Umbilical cord (tissue), 2 donors: ENCODE measurements around the gene NSUN4. TPM values are rescaled to one million over a fixed set of nuclear protein-coding genes. Genes with fewer than 3 reads are reported as not detected.
"Not testable (repeated sequence)": the region's sequence is repeated elsewhere in the genome, so short reads cannot be mapped to it uniquely, and the experiment has no call there.

Experiments
- DNase-seq: peaks from one replicate; pipeline ENCODE4 v3.0.0-alpha.2; 2015; ENCODE audit warnings: low spot score
- total RNA-seq: library from RNA; depleted of rRNA; stranded (reverse); fragments of >200 nt; gene quantifications from one replicate; pipeline ENCODE4 v1.2.3, GENCODE V29; 2014; ENCODE audit warnings: low replicate concordance; ENCODE audit not compliant: insufficient read depth

NSUN4 gene
- total RNA-seq, 1 donor from 2014 or later: 40.0 TPM

GRCh38 chr1:46325285-46326076 is 15.1 kb upstream of the NSUN4 start:
- DNase-seq: not testable (repeated sequence)

GRCh38 chr1:46328182-46328581 is 12.4 kb upstream of the NSUN4 start:
- DNase-seq: not testable (repeated sequence)

GRCh38 chr1:46329807-46330206 is 10.8 kb upstream of the NSUN4 start:
- DNase-seq: not testable (repeated sequence)

- DNase-seq: not testable (repeated sequence)
These were observed 10.2 kb upstream of the NSUN4 start for GRCh38 chr1:46330381-46330780.

GRCh38 chr1:46331786-46332540 is 8.6 kb upstream of the NSUN4 start:
- DNase-seq: not testable (repeated sequence)

GRCh38 chr1:46333300-46334029 is 7.1 kb upstream of the NSUN4 start:
- peak; percentile 22 for DNase-seq

- DNase-seq: no peak
These were observed 6.6 kb upstream of the NSUN4 start for GRCh38 chr1:46334030-46334384.

GRCh38 chr1:46335081-46335480 is 5.5 kb upstream of the NSUN4 start:
- no peak for DNase-seq

GRCh38 chr1:46337409-46337808 is 3.2 kb upstream of the NSUN4 start:
- DNase-seq: not testable (repeated sequence)

GRCh38 chr1:46341222-46342083 is 846 bp downstream of the NSUN4 start:
- DNase-seq: no peak

GRCh38 chr1:46342084-46342656 is 1.6 kb downstream of the NSUN4 start:
- DNase-seq: no peak

- no peak for DNase-seq
These were observed 2.2 kb downstream of the NSUN4 start for GRCh38 chr1:46342677-46343350.

- no peak for DNase-seq
These were observed 2.7 kb downstream of the NSUN4 start for GRCh38 chr1:46343351-46343695.

GRCh38 chr1:46343705-46344104 is 3.1 kb downstream of the NSUN4 start:
- no peak for DNase-seq

- DNase-seq: no peak
These were observed 3.9 kb downstream of the NSUN4 start for GRCh38 chr1:46344481-46344880.

- no peak for DNase-seq
These were observed 4.7 kb downstream of the NSUN4 start for GRCh38 chr1:46345281-46345680.

- no peak for DNase-seq
These were observed 11.8 kb downstream of the NSUN4 start for GRCh38 chr1:46352363-46352762.

GRCh38 chr1:46355920-46356319 is 15.3 kb downstream of the NSUN4 start:
- not testable (repeated sequence) for DNase-seq

- DNase-seq: no peak
These were observed 21.6 kb downstream of the NSUN4 start for GRCh38 chr1:46362158-46362557.

- no peak for DNase-seq
These were observed 22.5 kb downstream of the NSUN4 start for GRCh38 chr1:46363121-46363520.
